Measurements from ENCODE around the gene ITGAV.

- TF ChIP-seq TAF1 (IDR thresholded peaks at IDR 0.05; ENCODE audit: borderline replicate concordance, insufficient read depth, low read length) (no peak), REST (IDR thresholded peaks at IDR 0.05; ENCODE audit: insufficient read depth in 1 of 2, low read depth in 2 of 2, low read length in 2 of 2) (no peak), POLR2AphosphoS5 (IDR thresholded peaks at IDR 0.05; ENCODE audit: low read depth, low read length) (no peak), FOXP2 (optimal IDR thresholded peaks at IDR 0.05; ENCODE audit: borderline replicate concordance, extremely low read depth, extremely low read length, insufficient read depth) (no peak)
These were observed 19.3 kb upstream of the ITGAV start for GRCh38 chr2:186570604-186571003.

Data from PFSK-1 (cell line).